A673 (cell line): ENCODE data around the gene KCP. TPM values are rescaled to one million over a fixed set of nuclear protein-coding genes. Genes with fewer than 3 reads are reported as not detected.

ENCODE experiments used
- BruUV-seq: library from RNA; stranded (reverse); fragments of 400-500 nt; replicated peaks from 2 replicates; lab custom pipeline; 2021; lab: Mats Ljungman, UMichigan
- CTCF ChIA-PET: fragments of 300-600 bp; sonication (Branson Sonifier 250); formaldehyde crosslinking; loops from one replicate; lab custom pipeline; 2022; ENCODE audit warnings: antibody characterized with exemption; lab: Charles Lee
- POLR2A ChIA-PET: fragments of 300-600 bp; sonication (Branson Sonifier 250); formaldehyde crosslinking; loops from one replicate; lab custom pipeline; 2022; ENCODE audit warnings: antibody characterized with exemption; ENCODE audit not compliant: low non-redundant PET; lab: Charles Lee
- DNase-seq: peaks from one replicate; pipeline ENCODE4 v3.0.0-alpha.2; 2015; ENCODE audit warnings: low spot score
- H3K27ac ChIP-seq: fragments of 200-600 bp; sonication (generic); 2 replicates; pipeline ENCODE4 v1.5.1; 2016; ENCODE audit warnings: mixed run types, low read depth, mild to moderate bottlenecking, mixed read lengths, antibody characterized with exemption, low read length; ENCODE audit not compliant: poor library complexity, severe bottlenecking
- H3K27me3 ChIP-seq: fragments of 200-600 bp; sonication (generic); replicated peaks from 2 replicates; pipeline ENCODE4 v1.6.1; 2017; ENCODE audit warnings: mixed run types, low read depth, mild to moderate bottlenecking, mixed read lengths, antibody characterized with exemption, low read length; ENCODE audit not compliant: insufficient read depth, poor library complexity
- H3K36me3 ChIP-seq: fragments of 200-600 bp; sonication (generic); 2 replicates; pipeline ENCODE4 v1.6.1; 2016; ENCODE audit warnings: mixed run types, mild to moderate bottlenecking, mixed read lengths, antibody characterized with exemption, low read length; ENCODE audit not compliant: insufficient read depth, poor library complexity, severe bottlenecking
- H3K4me1 ChIP-seq: fragments of 200-600 bp; sonication (generic); 2 replicates; pipeline ENCODE4 v1.6.1; 2017; ENCODE audit warnings: mixed run types, mild to moderate bottlenecking, mixed read lengths, antibody characterized with exemption, low read length; ENCODE audit not compliant: insufficient read depth, poor library complexity, severe bottlenecking
- H3K4me3 ChIP-seq: fragments of 200-600 bp; sonication (generic); 2 replicates; pipeline ENCODE4 v1.5.1; 2016; ENCODE audit warnings: low read depth, mixed run types, mild to moderate bottlenecking, mixed read lengths, low read length; ENCODE audit not compliant: poor library complexity, severe bottlenecking
- H3K9me3 ChIP-seq: fragments of 200-600 bp; sonication (generic); 2 replicates; pipeline ENCODE4 v1.6.1; 2016; ENCODE audit warnings: mixed run types, low read depth, mild to moderate bottlenecking, mixed read lengths, antibody characterized with exemption, low read length; ENCODE audit not compliant: poor library complexity, severe bottlenecking
- CTCF ChIP-seq: fragments of 300-800, 200-600 bp; sonication (generic); conservative IDR thresholded peaks from 2 replicates; pipeline ENCODE4 v1.5.1; 2017; ENCODE audit warnings: low read depth, mild to moderate bottlenecking, antibody characterized with exemption, low read length, moderate library complexity, mixed read lengths
- EZH2 ChIP-seq: fragments of 200-600 bp; sonication (generic); IDR thresholded peaks from 2 replicates; pipeline ENCODE4 v1.6.1; 2017; ENCODE audit warnings: borderline replicate concordance, low read depth, mild to moderate bottlenecking, mixed read lengths, antibody characterized with exemption, low read length; ENCODE audit not compliant: poor library complexity, severe bottlenecking
- intact Hi-C: fragments of 100-400 bp; cut with micrococcal nuclease; formaldehyde crosslinking; loops from one replicate; pipeline ENCODE4 v1.10.0; 2022; ENCODE audit not compliant: unreplicated experiment
- total RNA-seq: library from RNA; stranded (reverse); gene quantifications from 2 replicates; pipeline ENCODE4 v1.2.3, GENCODE V29; 2021

Gene KCP
- total RNA-seq, 1 experiment from 2014 or later: not detected

- no peak for DNase-seq
- no peak for TF ChIP-seq CTCF
- TF ChIP-seq EZH2: no peak
- no peak overlapping the region for H3K4me3 ChIP-seq
- intact Hi-C loops: no loop called here
- peaks cover 3% of the 10 kb centered on the region for H3K27me3 ChIP-seq
- BruUV-seq: no TSS peak
- ChIA-PET CTCF (no interaction called here), POLR2A (no interaction called here)
- H3K27ac ChIP-seq: no peak overlapping the region
- H3K36me3 ChIP-seq: no peaks in the 10 kb centered on the region
- no peaks in the 10 kb centered on the region for H3K4me1 ChIP-seq
- H3K9me3 ChIP-seq: no peaks in the 10 kb centered on the region
Measured at GRCh38 chr7:128918016-128918665, 7.6 kb upstream of the KCP start.

GRCh38 chr7:128917122-128917521 is 6.6 kb upstream of the KCP start:
- ChIA-PET CTCF (no interaction called here), POLR2A (no interaction called here)
- Histone ChIP-seq H3K4me1 (no peaks in the 10 kb centered on the region), H3K27me3 (peaks cover 3% of the 10 kb centered on the region), H3K36me3 (no peaks in the 10 kb centered on the region), H3K4me3 (no peak overlapping the region), H3K27ac (no peak overlapping the region), H3K9me3 (no peaks in the 10 kb centered on the region)
- TF ChIP-seq EZH2 (no peak), CTCF (no peak)
- DNase-seq: no peak
- BruUV-seq: no TSS peak
- intact Hi-C loops: no loop called here

- no peaks in the 10 kb centered on the region for H3K9me3 ChIP-seq
- no peak for TF ChIP-seq EZH2
- no peak for TF ChIP-seq CTCF
- intact Hi-C loops: no loop called here
- POLR2A ChIA-PET: no interaction called here
- H3K4me3 ChIP-seq: no peak overlapping the region
- no peak overlapping the region for H3K27ac ChIP-seq
- H3K36me3 ChIP-seq: no peaks in the 10 kb centered on the region
- CTCF ChIA-PET: no interaction called here
- no peak for DNase-seq
- peaks cover 3% of the 10 kb centered on the region for H3K27me3 ChIP-seq
- no peaks in the 10 kb centered on the region for H3K4me1 ChIP-seq
- BruUV-seq: no TSS peak
Measured at GRCh38 chr7:128916643-128916915, 6.1 kb upstream of the KCP start.
